ENCODE data around the gene TIGD3.

DNA sequence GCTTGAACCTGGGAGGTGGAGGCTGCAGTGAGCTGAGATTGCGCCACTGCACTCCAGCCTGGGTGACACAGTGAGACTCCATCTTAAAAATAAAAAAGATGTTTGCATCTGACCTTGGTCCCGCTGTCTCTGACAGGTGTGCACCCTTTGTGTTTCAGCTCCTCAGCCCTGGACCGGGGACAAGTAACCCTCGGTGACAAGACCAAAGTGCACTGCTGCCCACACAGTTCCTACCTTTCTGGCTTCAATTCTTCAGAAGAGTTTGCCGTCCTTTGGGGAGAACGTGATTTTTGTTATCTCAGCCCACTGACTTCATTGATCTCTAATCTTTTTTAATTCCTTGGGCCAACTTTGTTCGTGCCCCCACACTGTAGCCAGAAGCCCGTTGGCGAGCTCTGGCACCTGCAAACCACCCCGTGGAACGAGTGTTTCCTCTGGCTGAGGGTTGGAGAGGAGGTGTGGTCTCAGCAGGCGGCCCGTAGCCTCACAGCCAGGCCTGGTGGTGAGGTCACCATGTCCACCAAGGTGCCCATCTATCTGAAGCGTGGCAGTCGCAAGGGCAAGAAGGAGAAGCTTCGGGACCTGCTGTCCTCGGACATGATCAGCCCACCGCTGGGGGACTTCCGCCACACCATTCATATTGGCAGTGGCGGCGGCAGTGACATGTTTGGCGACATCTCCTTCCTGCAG lies 34.0 kb upstream of the TIGD3 start:
- TF ChIP-seq POLR2A (IDR thresholded peaks at IDR 0.05; ENCODE audit: low read length) (no peak), GATA1 (IDR thresholded peaks at IDR 0.05; ENCODE audit: low read depth, low read length) (no peak)
